AG04450 (cell line): ENCODE measurements around the gene ADAM8. TPM values are rescaled to one million over a fixed set of nuclear protein-coding genes. Genes with fewer than 3 reads are reported as not detected.

ENCODE experiments used
- CTCF ChIA-PET: fragments of 300-600, 350-600 bp; formaldehyde crosslinking; extraction: SDS; loops from one replicate; lab custom pipeline; 2022; ENCODE audit warnings: antibody characterized with exemption, inconsistent platforms; lab: Charles Lee
- POLR2A ChIA-PET: fragments of 350-600 bp; formaldehyde crosslinking; extraction: SDS; loops from one replicate; lab custom pipeline; 2021; ENCODE audit warnings: antibody characterized with exemption, inconsistent platforms; lab: Yijun Ruan, JAX
- DNase-seq: peaks from one replicate; pipeline ENCODE4 v3.0.0-alpha.2; 2011; ENCODE audit warnings: low read depth, low spot score
- H3K27ac ChIP-seq: one replicate; pipeline ENCODE4 v1.5.1; 2012; ENCODE audit warnings: low read depth, low read length, control low read depth
- H3K27me3 ChIP-seq: one replicate; pipeline ENCODE4 v1.6.0; 2012; ENCODE audit warnings: low read length; ENCODE audit not compliant: control insufficient read depth, insufficient read depth
- H3K4me3 ChIP-seq: 2 replicates; pipeline ENCODE4 v1.5.1; 2011; ENCODE audit warnings: mild to moderate bottlenecking, low read depth, low read length, control low read depth
- H3K9me3 ChIP-seq: 2 replicates; pipeline ENCODE4 v1.5.1; 2012; ENCODE audit warnings: low read length; ENCODE audit not compliant: control insufficient read depth, insufficient read depth
- polyA plus RNA-seq: library from polyadenylated mRNA; depleted of rRNA; stranded (reverse); fragments of >200 nt; gene quantifications from 2 replicates; pipeline ENCODE4 v1.2.3, GENCODE V29; 2011
- TF ChIP-seq, protein P1 (sequence below): IDR thresholded peaks from 2 replicates; pipeline ENCODE4 v1.5.1; 2011; ENCODE audit warnings: low read depth, low read length, control low read depth, inconsistent platforms

ADAM8 gene
- polyA plus RNA-seq, 1 experiment, result 0.25 TPM

DNA sequence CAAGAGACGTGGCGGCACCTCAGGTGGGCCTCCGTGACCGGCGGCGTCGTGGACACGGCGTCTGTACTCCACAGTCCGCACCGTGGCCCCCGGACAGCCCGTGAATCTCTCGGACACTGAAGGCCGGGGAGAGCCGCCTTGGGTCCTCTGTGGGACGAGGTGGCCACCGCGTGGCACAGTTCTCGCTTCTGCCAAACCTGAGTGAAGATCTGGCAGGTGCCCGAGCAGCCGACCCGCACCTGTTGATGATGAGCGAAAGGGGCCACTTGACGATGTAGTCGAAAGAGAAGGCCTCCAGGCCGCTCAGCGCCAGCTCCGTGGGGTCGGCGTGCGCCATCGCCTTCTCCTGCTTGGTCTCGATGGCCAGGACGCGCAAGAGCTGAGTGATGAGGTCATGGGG, 8.5 kb upstream of the ADAM8 start:
- TF ChIP-seq, protein P1, sequence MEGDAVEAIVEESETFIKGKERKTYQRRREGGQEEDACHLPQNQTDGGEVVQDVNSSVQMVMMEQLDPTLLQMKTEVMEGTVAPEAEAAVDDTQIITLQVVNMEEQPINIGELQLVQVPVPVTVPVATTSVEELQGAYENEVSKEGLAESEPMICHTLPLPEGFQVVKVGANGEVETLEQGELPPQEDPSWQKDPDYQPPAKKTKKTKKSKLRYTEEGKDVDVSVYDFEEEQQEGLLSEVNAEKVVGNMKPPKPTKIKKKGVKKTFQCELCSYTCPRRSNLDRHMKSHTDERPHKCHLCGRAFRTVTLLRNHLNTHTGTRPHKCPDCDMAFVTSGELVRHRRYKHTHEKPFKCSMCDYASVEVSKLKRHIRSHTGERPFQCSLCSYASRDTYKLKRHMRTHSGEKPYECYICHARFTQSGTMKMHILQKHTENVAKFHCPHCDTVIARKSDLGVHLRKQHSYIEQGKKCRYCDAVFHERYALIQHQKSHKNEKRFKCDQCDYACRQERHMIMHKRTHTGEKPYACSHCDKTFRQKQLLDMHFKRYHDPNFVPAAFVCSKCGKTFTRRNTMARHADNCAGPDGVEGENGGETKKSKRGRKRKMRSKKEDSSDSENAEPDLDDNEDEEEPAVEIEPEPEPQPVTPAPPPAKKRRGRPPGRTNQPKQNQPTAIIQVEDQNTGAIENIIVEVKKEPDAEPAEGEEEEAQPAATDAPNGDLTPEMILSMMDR, result no peak
- Histone ChIP-seq H3K27ac (no peak overlapping the region), H3K9me3 (no peaks in the 10 kb centered on the region; the same call in 1 of the 2 replicates), H3K27me3 (no peaks in the 10 kb centered on the region), H3K4me3 (no peak overlapping the region)
- no peak for DNase-seq
- POLR2A ChIA-PET, result no interaction called here
- CTCF ChIA-PET, result interaction anchor here (0.7 to 1.2 kb wide), 2 partner anchors 22 to 44 kb away, joined by 3 read pairs; no protein-coding TSS in a partner anchor

GRCh38 chr10:133283931-133284330, 7.3 kb upstream of the ADAM8 start:
- Histone ChIP-seq H3K9me3 (no peaks in the 10 kb centered on the region; the same call in 1 of the 2 replicates), H3K4me3 (no peak overlapping the region), H3K27me3 (no peaks in the 10 kb centered on the region), H3K27ac (no peak overlapping the region)
- TF ChIP-seq, protein P1, result no peak
- DNase-seq, result no peak
- POLR2A ChIA-PET, result no interaction called here
- CTCF ChIA-PET, result interaction anchor here (1.2 kb wide), 1 partner anchor 46 kb away, joined by 3 read pairs; no protein-coding TSS in a partner anchor

DNA sequence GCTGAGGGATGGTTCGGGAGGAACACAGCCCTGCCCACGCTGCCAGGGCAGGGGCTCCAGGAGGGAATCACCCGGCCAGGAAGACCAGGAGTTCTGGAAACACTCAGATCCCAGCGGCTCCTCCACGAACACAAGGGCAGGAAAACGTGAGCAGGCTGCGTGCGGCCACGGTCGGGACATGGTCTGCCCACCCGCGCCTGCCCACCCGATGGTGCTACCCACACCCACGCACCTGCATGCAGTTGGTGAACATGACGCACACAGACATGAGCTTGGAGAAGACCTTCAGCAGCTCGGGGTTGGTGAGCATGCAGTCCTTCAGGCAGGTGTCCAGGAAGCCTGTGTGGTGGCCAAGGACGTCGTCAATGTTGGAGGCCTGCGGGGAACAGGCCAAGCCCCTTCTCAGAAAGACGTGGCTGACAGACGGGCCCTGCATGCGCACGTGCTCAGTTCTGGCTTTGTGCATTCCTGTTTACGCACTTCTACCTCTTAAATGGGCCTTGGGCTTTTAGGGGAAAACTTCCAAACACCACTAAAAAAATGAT, 6.2 kb upstream of the ADAM8 start:
- no peak overlapping the region for H3K27ac ChIP-seq
- no peak overlapping the region for H3K4me3 ChIP-seq
- no peak for DNase-seq
- TF ChIP-seq, protein P1, result no peak
- H3K27me3 ChIP-seq, result no peaks in the 10 kb centered on the region
- ChIA-PET CTCF (no interaction called here), POLR2A (no interaction called here)
- H3K9me3 ChIP-seq, result no peaks in the 10 kb centered on the region; the same call in 1 of the 2 replicates

DNA sequence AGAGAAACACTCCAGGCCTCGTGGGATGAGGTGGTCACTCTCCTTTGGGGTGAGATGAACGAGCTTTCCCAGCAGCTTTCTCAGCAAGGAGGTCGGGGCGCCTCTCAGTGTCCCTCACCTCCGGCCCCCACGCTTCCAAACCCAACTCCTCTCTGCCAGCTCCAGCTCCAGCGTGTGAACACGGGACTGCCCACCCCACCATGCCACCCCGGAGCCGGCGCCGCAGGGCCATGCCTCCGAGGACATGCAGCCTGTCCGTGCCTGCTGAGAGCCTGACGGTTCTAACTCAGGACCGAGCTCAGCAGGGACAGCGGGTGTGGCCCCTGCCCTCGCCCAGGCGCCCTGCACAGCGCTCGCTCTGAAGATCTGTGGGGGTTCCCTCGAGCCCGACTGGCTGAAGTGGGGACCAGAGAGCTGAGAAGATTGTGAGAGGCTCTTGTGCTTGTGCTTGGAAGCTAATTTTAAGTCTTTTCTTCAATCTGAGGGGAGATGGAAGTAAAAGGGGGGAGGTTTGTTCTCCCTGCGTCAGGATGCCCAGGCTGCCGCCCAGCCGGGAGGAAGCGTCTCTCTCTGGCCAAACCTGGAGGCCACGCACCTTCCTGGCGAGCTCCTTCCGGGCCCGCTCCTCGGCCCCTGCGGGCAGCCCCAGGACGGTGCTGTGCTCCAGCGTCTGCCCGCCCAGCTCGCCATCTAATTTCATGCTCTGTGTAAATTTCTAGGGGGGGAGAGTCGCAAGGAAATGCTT, 5.1 kb upstream of the ADAM8 start:
- TF ChIP-seq, protein P1, result no peak
- DNase-seq, result no peak
- Histone ChIP-seq H3K9me3 (no peaks in the 10 kb centered on the region; the same call in 1 of the 2 replicates), H3K4me3 (no peak overlapping the region), H3K27me3 (no peaks in the 10 kb centered on the region), H3K27ac (no peak overlapping the region)
- CTCF ChIA-PET, result no interaction called here
- POLR2A ChIA-PET, result no interaction called here

DNA sequence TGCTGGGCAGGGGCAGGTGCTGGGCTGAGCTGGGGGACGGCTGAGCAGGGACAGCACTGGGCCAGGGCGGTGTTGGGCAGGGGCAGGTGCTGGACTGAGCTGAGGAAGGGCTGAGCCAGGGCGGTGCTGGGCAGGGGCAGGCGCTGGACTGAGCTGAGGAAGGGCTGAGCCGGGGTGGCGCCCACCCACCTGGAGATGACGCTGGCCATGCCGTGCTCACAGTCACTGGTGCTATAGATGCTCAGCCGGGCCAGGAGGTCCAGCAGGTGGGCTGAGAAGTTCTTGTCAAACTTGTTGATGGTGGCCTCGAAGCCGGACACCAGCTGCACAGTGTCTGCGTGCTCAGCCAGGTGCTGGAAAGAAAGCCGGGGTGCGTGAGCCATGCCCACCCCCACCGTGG, 4.4 kb upstream of the ADAM8 start:
- H3K27ac ChIP-seq, result no peak overlapping the region
- TF ChIP-seq, protein P1, result no peak
- no peaks in the 10 kb centered on the region; the same call in 1 of the 2 replicates for H3K9me3 ChIP-seq
- H3K27me3 ChIP-seq, result peaks cover 3% of the 10 kb centered on the region
- no peak overlapping the region for H3K4me3 ChIP-seq
- ChIA-PET POLR2A (no interaction called here), CTCF (no interaction called here)
- no peak for DNase-seq
